Esophagus (tissue), 2 donors: ENCODE results near the gene KRTAP4-16. TPM values are rescaled to one million over a fixed set of nuclear protein-coding genes. Genes with fewer than 3 reads are reported as not detected.
"Not testable (repeated sequence)": the region's sequence is repeated elsewhere in the genome, so short reads cannot be mapped to it uniquely, and the experiment has no call there.

Source experiments
- H3K27ac ChIP-seq, 2 donors: one replicate each; pipeline ENCODE4 v1.5.1; 2013; ENCODE audit warnings: low read depth in 2 of 2, mild to moderate bottlenecking in 2 of 2, inconsistent platforms in 1 of 2, low read length in 1 of 2, moderate library complexity in 1 of 2
- H3K27me3 ChIP-seq, 2 donors: one replicate each; pipeline ENCODE4 v1.6.1; 2013; ENCODE audit warnings: low read length in 2 of 2, control low read depth in 1 of 2, mild to moderate bottlenecking in 1 of 2; ENCODE audit not compliant: insufficient read depth in 2 of 2, control insufficient read depth in 1 of 2
- H3K36me3 ChIP-seq, 2 donors: one replicate each; pipeline ENCODE4 v1.6.1; 2013; ENCODE audit warnings: low read length in 1 of 2; ENCODE audit not compliant: control insufficient read depth in 2 of 2, insufficient read depth in 2 of 2
- H3K4me1 ChIP-seq, 2 donors: one replicate each; pipeline ENCODE4 v1.6.1; 2013; ENCODE audit warnings: low read length in 1 of 2; ENCODE audit not compliant: control insufficient read depth in 2 of 2, insufficient read depth in 2 of 2
- H3K4me3 ChIP-seq, 2 donors: one replicate each; pipeline ENCODE4 v1.5.1; 2013; ENCODE audit warnings: low read length in 2 of 2, mild to moderate bottlenecking in 2 of 2, low read depth in 1 of 2, moderate library complexity in 1 of 2
- H3K9me3 ChIP-seq, 2 donors: one replicate each; pipeline ENCODE4 v1.6.1; 2013; ENCODE audit warnings: mild to moderate bottlenecking in 2 of 2, low read depth in 1 of 2, low read length in 1 of 2, moderate library complexity in 1 of 2; ENCODE audit not compliant: control insufficient read depth in 2 of 2, insufficient read depth in 1 of 2
- WGBS, 2 donors: extraction: QIAGEN DNeasy Blood & Tissue Kit; methylation state at CpG; one replicate each; pipeline ENCODE4 v1.1.7; 2013; 5-methylcytosine and 5-hydroxymethylcytosine counted together
- polyA plus RNA-seq, 2 donors: library from polyadenylated mRNA; stranded (reverse); fragments of 200-250 nt; gene quantifications; one replicate each; pipeline ENCODE4 v1.2.3, GENCODE V29; 2013
- donor health status: healthy with polysubstance abuse.
- donor health status: Bipolar disorder and iron deficiency.

Gene KRTAP4-16
- polyA plus RNA-seq, 2 donors, result not detected

- Histone ChIP-seq H3K4me3 (no peak within 1 kb of the TSS), H3K27me3 (no peaks in the 10 kb centered on the region), H3K9me3 (peaks cover 6 to 8% of the 10 kb centered on the region in 2 donors), H3K27ac (no peak within 1 kb of the TSS), H3K36me3 (no peaks in the 10 kb centered on the region), H3K4me1 (no peaks in the 10 kb centered on the region)
- WGBS, 2 donors, result 82 to 83% methylated on average over 6 of the region's 6 CpGs
These were observed 38.5 kb upstream of the KRTAP4-16 start, which contains the start of gene KRTAP4-6 for GRCh38 chr17:41140360-41141131. TSS of gene KRTAP4-6 (minus strand) at chr17:41140544. CDS start at chr17:41140487, 57 bp downstream.

DNA sequence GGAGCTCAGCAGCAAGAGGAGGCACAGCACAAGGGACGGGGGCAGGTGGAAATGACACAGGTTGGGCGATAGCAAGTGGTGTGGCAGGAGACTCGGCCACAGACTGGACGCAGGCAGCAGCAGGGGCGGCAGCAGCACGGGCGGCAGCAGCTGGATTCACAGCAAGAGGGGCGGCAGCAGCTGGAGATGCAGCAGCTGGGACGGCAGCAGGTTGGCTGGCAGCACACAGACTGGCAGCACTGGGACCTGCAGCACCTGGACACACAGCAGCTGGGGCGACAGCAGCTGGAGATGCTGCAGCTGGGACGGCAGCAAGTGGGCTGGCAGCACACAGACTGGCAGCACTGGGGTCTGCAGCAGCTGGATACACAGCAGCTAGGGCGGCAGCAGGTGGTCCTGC, 37.9 kb upstream of the KRTAP4-16 start:
- H3K27me3 ChIP-seq, H3K4me1 ChIP-seq, H3K27ac ChIP-seq, H3K4me3 ChIP-seq, H3K9me3 ChIP-seq, H3K36me3 ChIP-seq: not testable (repeated sequence)
- 84 to 90% methylated on average over 12 of the region's 12 CpGs for WGBS, 2 donors

- Histone ChIP-seq H3K27me3 (no peaks in the 10 kb centered on the region), H3K9me3 (no peaks in the 10 kb centered on the region), H3K36me3 (no peaks in the 10 kb centered on the region), H3K4me3 (no peak overlapping the region), H3K4me1 (no peaks in the 10 kb centered on the region), H3K27ac (no peak overlapping the region)
- WGBS, 2 donors, result 53 to 56% methylated on average over 2 of the region's 2 CpGs
These were observed 32.1 kb upstream of the KRTAP4-16 start for GRCh38 chr17:41133880-41134735.

DNA sequence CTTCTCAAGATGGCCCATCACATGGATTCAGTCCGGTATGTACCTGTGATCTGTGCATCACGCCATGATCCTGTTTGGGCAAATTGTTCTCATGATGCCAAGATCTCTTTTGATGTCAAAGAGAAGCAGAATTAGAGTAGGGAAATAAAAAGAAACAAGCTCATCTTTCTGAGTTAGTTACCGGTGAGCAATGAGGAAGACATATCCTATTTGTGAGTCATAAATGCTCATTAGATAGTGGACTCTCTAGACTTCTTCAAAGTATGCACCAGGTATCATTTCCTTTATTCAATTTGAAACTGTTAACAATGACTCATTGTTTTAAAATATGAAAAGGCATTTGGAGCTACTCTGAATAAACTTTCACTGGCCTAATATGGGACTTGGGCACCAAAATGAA, 30.0 kb upstream of the KRTAP4-16 start:
- no peaks in the 10 kb centered on the region for H3K27me3 ChIP-seq
- 73 to 75% methylated on average over 3 of the region's 3 CpGs for WGBS, 2 donors

GRCh38 chr17:41127371-41127770, 25.4 kb upstream of the KRTAP4-16 start:
- no peaks in the 10 kb centered on the region for H3K9me3 ChIP-seq
- no peaks in the 10 kb centered on the region for H3K4me1 ChIP-seq
- H3K27ac ChIP-seq, result no peak overlapping the region
- no peak overlapping the region for H3K4me3 ChIP-seq
- H3K36me3 ChIP-seq, result no peaks in the 10 kb centered on the region
- no peaks in the 10 kb centered on the region for H3K27me3 ChIP-seq
- 54 to 58% methylated on average over 1 of the region's 1 CpG for WGBS, 2 donors

More for the DNA sequence above, 30.0 kb upstream of the KRTAP4-16 start:
- Histone ChIP-seq H3K27ac (no peak overlapping the region), H3K9me3 (no peaks in the 10 kb centered on the region), H3K36me3 (no peaks in the 10 kb centered on the region), H3K4me3 (no peak overlapping the region), H3K4me1 (no peaks in the 10 kb centered on the region)

DNA sequence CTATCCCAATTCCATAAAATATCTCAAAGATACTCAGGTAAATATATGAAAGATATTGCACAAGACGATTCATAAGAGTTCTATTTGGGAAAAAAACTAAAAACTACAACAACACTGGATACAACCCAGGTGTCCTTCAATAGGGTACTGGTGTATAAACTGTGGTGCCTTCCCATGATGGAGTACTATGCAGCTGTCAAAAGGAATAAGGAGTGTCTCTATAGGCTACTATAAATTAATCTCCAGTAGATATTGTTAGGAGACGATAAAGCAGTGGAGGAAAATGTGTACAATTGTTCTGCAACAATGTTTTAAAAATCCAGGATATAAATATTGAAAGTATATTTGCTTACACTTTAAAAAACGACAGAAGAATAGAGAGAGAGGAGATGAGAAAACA, 24.4 kb upstream of the KRTAP4-16 start:
- H3K27me3 ChIP-seq, result no peaks in the 10 kb centered on the region
- no peak overlapping the region for H3K4me3 ChIP-seq
- no peaks in the 10 kb centered on the region for H3K4me1 ChIP-seq
- no peaks in the 10 kb centered on the region for H3K9me3 ChIP-seq
- no peak overlapping the region for H3K27ac ChIP-seq
- WGBS, 2 donors, result 80 to 89% methylated on average over 3 of the region's 3 CpGs
- H3K36me3 ChIP-seq, result no peaks in the 10 kb centered on the region

DNA sequence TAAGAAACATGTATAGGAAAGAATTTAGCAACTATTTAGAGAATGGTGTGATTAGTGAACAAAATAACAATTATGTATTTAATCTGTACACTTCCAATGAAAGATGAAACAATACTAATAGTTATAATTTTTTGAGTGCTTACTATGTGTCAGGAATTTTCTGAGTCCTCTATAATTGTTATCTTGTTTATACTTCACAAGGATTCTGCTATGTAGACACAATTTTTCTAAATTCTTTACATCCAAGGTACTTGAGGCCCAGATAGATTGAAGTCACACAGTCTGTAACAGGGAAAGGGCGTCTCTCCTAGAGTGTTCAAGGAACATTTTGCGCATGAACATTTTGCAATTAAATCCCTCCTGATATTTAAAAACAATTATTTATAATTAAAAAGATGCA, 23.1 kb upstream of the KRTAP4-16 start:
- no peaks in the 10 kb centered on the region for H3K4me1 ChIP-seq
- 77 to 97% methylated on average over 2 of the region's 2 CpGs for WGBS, 2 donors
- H3K4me3 ChIP-seq, result no peak overlapping the region
- H3K36me3 ChIP-seq, result no peaks in the 10 kb centered on the region
- no peak overlapping the region for H3K27ac ChIP-seq
- no peaks in the 10 kb centered on the region for H3K9me3 ChIP-seq
- H3K27me3 ChIP-seq, result no peaks in the 10 kb centered on the region

GRCh38 chr17:41123991-41124371, 22.0 kb upstream of the KRTAP4-16 start, which contains the start of gene KRTAP4-12:
TSS of gene KRTAP4-12 (minus strand) at chr17:41124182. CDS start at chr17:41124122, 60 bp downstream.
- not testable (repeated sequence) for H3K27me3 ChIP-seq, H3K4me1 ChIP-seq, H3K4me3 ChIP-seq, H3K9me3 ChIP-seq, H3K36me3 ChIP-seq, H3K27ac ChIP-seq
- 83 to 85% methylated on average over 3 of the region's 3 CpGs for WGBS, 2 donors

DNA sequence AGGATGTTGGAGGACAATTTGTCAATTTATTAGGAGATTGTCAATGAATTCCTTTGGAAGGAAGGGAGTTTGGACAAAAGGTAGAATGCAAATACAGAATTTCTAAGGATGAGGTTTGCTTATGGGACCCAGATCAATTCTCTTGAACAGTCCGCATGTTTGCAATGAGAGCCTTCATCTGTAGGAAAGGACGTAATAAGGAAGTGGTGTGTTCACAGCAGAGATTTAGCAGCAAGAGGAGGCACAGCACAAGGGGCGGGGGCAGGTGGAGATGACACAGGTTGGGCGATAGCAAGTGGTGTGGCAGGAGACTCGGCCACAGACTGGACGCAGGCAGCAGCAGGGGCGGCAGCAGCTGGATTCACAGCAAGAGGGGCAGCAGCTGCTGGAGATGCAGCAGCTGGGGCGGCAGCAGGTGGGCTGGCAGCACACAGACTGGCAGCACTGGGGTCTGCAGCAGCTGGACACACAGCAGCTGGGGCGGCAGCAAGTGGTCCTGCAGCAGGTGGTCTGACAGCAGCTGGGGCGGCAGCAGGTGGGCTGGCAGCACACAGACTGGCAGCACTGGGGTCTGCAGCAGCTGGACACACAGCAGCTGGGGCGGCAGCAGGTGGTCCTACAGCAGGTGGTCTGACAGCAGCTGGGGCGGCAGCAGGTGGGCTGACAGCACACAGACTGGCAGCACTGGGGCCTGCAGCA, 21.4 kb upstream of the KRTAP4-16 start:
- H3K4me3 ChIP-seq, H3K4me1 ChIP-seq, H3K27me3 ChIP-seq, H3K36me3 ChIP-seq, H3K9me3 ChIP-seq, H3K27ac ChIP-seq: not testable (repeated sequence)
- WGBS, 2 donors, result 81 to 90% methylated on average over 8 to 12 of the region's 12 CpGs
